Natural killer cell (primary cell): ENCODE measurements around the gene EXD3. TPM values are rescaled to one million over a fixed set of nuclear protein-coding genes. Genes with fewer than 3 reads are reported as not detected.

Source experiments
- ATAC-seq, 3 donors: fragments of 150-1000 bp in 2 of 3; fragments of 200-7000 bp in 1 of 3; cut with Tn5 transposase; 1 replicate in 1 of 3; 2 replicates in 2 of 3; pipeline ENCODE4 v1.10.0; 2021; ENCODE audit warnings: mild to moderate bottlenecking in 2 of 3, moderate library complexity in 2 of 3
- DNase-seq, 2 donors: peaks; one replicate each; pipeline versions ENCODE4 v3.0.0 to v3.0.0-alpha.2; 2013 to 2021; ENCODE audit warnings: mixed read lengths in 1 of 2
- H3K27ac ChIP-seq: one replicate; pipeline ENCODE4 v1.5.1; 2013; ENCODE audit warnings: mild to moderate bottlenecking, low read length
- H3K27me3 ChIP-seq: one replicate; pipeline ENCODE4 v1.6.1; 2013; ENCODE audit warnings: low read length; ENCODE audit not compliant: control insufficient read depth, insufficient read depth
- H3K36me3 ChIP-seq: one replicate; pipeline ENCODE4 v1.6.1; 2013; ENCODE audit warnings: low read length; ENCODE audit not compliant: control insufficient read depth, insufficient read depth
- H3K4me1 ChIP-seq: one replicate; pipeline ENCODE4 v1.6.1; 2013; ENCODE audit warnings: low read length; ENCODE audit not compliant: control insufficient read depth, insufficient read depth
- H3K4me3 ChIP-seq: one replicate; pipeline ENCODE4 v1.5.1; 2013; ENCODE audit warnings: low read length
- H3K9me3 ChIP-seq: one replicate; pipeline ENCODE4 v1.6.1; 2013; ENCODE audit warnings: low read length; ENCODE audit not compliant: control insufficient read depth, insufficient read depth
- H3K27ac Mint-ChIP-seq, 2 donors: one replicate each; pipeline ENCODE4 v1.8.0; 2022; ENCODE audit warnings: mild to moderate bottlenecking in 2 of 2, mixed read lengths in 2 of 2, moderate library complexity in 1 of 2
- H3K27me3 Mint-ChIP-seq, 2 donors: one replicate each; pipeline ENCODE4 v1.8.0; 2022; ENCODE audit warnings: low read depth in 2 of 2, mixed read lengths in 2 of 2
- H3K36me3 Mint-ChIP-seq: one replicate; pipeline ENCODE4 v1.8.0; 2022; ENCODE audit warnings: mixed read lengths
- H3K4me1 Mint-ChIP-seq, 2 donors: one replicate each; pipeline ENCODE4 v1.8.0; 2022; ENCODE audit warnings: mixed read lengths in 2 of 2
- H3K4me3 Mint-ChIP-seq: one replicate; pipeline ENCODE4 v1.8.0; 2022; ENCODE audit warnings: mild to moderate bottlenecking, moderate library complexity, mixed read lengths
- H3K9me3 Mint-ChIP-seq, 2 donors: one replicate each; pipeline ENCODE4 v1.8.0; 2022; ENCODE audit warnings: mixed read lengths in 2 of 2
- CTCF ChIP-seq: fragments of 200-600 bp; IDR thresholded peaks from one replicate; pipeline ENCODE4 v1.8.0; 2022; ENCODE audit warnings: antibody characterized with exemption
- WGBS: methylation state at CpG from one replicate; pipeline ENCODE4 v1.1.7; 2013; ENCODE audit warnings: missing lambda C conversion rate; ENCODE audit not compliant: insufficient coverage; 5-methylcytosine and 5-hydroxymethylcytosine counted together
- intact Hi-C: fragments of 100-400 bp; cut with micrococcal nuclease; formaldehyde crosslinking; loops from one replicate; pipeline ENCODE4 v1.14.2; 2022
- total RNA-seq, 4 donors: library from RNA; stranded (reverse); fragments of 120-200 nt in 1 of 4; gene quantifications; one replicate each; pipeline versions ENCODE4 v1.2.3 to v1.2.4, GENCODE V29; 2013 to 2022

Gene EXD3
- total RNA-seq, 3 donors from 2014 or later (not counting 1 experiment from before 2014, with no cell fraction given): 28.0 to 35.3 (median 29.6) TPM

- Mint-ChIP-seq H3K27me3 (no peaks in the 10 kb centered on the region), H3K27ac (no peak overlapping the region), H3K4me3 (no peak overlapping the region), H3K4me1 (no peaks in the 10 kb centered on the region), H3K36me3 (no peaks in the 10 kb centered on the region), H3K9me3 (no peaks in the 10 kb centered on the region)
- DNase-seq (no peak), ATAC-seq (peak in 2 of 3 donors; percentile 52 to 68)
- 60% methylated on average over 43 of the region's 43 CpGs for WGBS
- Histone ChIP-seq H3K36me3 (no peaks in the 10 kb centered on the region), H3K9me3 (no peaks in the 10 kb centered on the region), H3K4me3 (no peak overlapping the region), H3K4me1 (peaks cover 29% of the 10 kb centered on the region), H3K27me3 (no peaks in the 10 kb centered on the region), H3K27ac (no peak overlapping the region)
- intact Hi-C loops: no loop called here
- TF ChIP-seq CTCF: no peak
Measured at GRCh38 chr9:137434498-137435380, 11.8 kb upstream of the EXD3 start.

GRCh38 chr9:137433916-137434431 is 11.0 kb upstream of the EXD3 start:
- Histone ChIP-seq H3K4me1 (peaks cover 29% of the 10 kb centered on the region), H3K4me3 (no peak overlapping the region), H3K27me3 (no peaks in the 10 kb centered on the region), H3K9me3 (no peaks in the 10 kb centered on the region), H3K27ac (no peak overlapping the region), H3K36me3 (no peaks in the 10 kb centered on the region)
- H3K36me3 Mint-ChIP-seq: no peaks in the 10 kb centered on the region
- ATAC-seq: no peak
- H3K27ac Mint-ChIP-seq: no peak overlapping the region
- DNase-seq: no peak
- H3K27me3 Mint-ChIP-seq: no peaks in the 10 kb centered on the region
- TF ChIP-seq CTCF: no peak
- intact Hi-C loops: no loop called here
- no peaks in the 10 kb centered on the region for H3K9me3 Mint-ChIP-seq
- no peaks in the 10 kb centered on the region for H3K4me1 Mint-ChIP-seq
- no peak overlapping the region for H3K4me3 Mint-ChIP-seq
- WGBS: 91% methylated on average over 26 of the region's 26 CpGs

- TF ChIP-seq CTCF: no peak
- Histone ChIP-seq H3K27me3 (no peaks in the 10 kb centered on the region), H3K27ac (no peak overlapping the region), H3K4me3 (no peak overlapping the region), H3K36me3 (no peaks in the 10 kb centered on the region), H3K4me1 (peaks cover 29% of the 10 kb centered on the region), H3K9me3 (no peaks in the 10 kb centered on the region)
- Mint-ChIP-seq H3K9me3 (no peaks in the 10 kb centered on the region), H3K36me3 (no peaks in the 10 kb centered on the region), H3K4me3 (no peak overlapping the region), H3K4me1 (no peaks in the 10 kb centered on the region), H3K27ac (no peak overlapping the region), H3K27me3 (no peaks in the 10 kb centered on the region)
- ATAC-seq (no peak), DNase-seq (no peak)
- 86% methylated on average over 19 of the region's 19 CpGs for WGBS
- intact Hi-C loops: no loop called here
Measured at GRCh38 chr9:137433349-137433915, 10.5 kb upstream of the EXD3 start.
